Neural cell (in vitro differentiated cells): Measurements from ENCODE around the gene C4B.
"Not testable (repeated sequence)": the region's sequence is repeated elsewhere in the genome, so short reads cannot be mapped to it uniquely, and the experiment has no call there.

ENCODE experiments used
- EP300 ChIP-seq: fragments of 450-650 bp; conservative IDR thresholded peaks from 2 replicates; pipeline ENCODE4 v1.6.1; 2014; ENCODE audit warnings: antibody characterized with exemption, mild to moderate bottlenecking, moderate library complexity; ENCODE audit not compliant: poor library complexity, severe bottlenecking
- EZH2 ChIP-seq: fragments of 200-600, 300-800 bp; shearing (Covaris generic), sonication (generic); IDR thresholded peaks from 2 replicates; pipeline ENCODE4 v1.6.1; 2014; ENCODE audit warnings: antibody characterized with exemption, low read length, borderline replicate concordance, mild to moderate bottlenecking; ENCODE audit not compliant: insufficient read depth, poor library complexity, severe bottlenecking
- POLR2AphosphoS5 ChIP-seq: IDR thresholded peaks from 2 replicates; pipeline ENCODE4 v1.6.1; 2012
- RAD21 ChIP-seq: fragments of 450-650 bp; conservative IDR thresholded peaks from 2 replicates; pipeline ENCODE4 v1.6.1; 2014; ENCODE audit warnings: antibody characterized with exemption, mild to moderate bottlenecking, moderate library complexity
- SMC3 ChIP-seq: fragments of 450-650 bp; conservative IDR thresholded peaks from 2 replicates; pipeline ENCODE4 v1.6.1; 2014; ENCODE audit warnings: antibody characterized with exemption, mild to moderate bottlenecking, moderate library complexity; ENCODE audit not compliant: poor library complexity
- TAF1 ChIP-seq: IDR thresholded peaks from 2 replicates; pipeline ENCODE4 v1.6.1; 2012; ENCODE audit warnings: low read depth
- TF ChIP-seq, protein P1 (sequence below): fragments of 450-650 bp; IDR thresholded peaks from 2 replicates; pipeline ENCODE4 v1.5.1; 2014; ENCODE audit warnings: antibody characterized with exemption, mild to moderate bottlenecking, moderate library complexity; ENCODE audit not compliant: poor library complexity, severe bottlenecking
- TF ChIP-seq, protein P2 (sequence below): IDR thresholded peaks from 2 replicates; pipeline ENCODE4 v1.6.1; 2012; ENCODE audit warnings: borderline replicate concordance

DNA sequence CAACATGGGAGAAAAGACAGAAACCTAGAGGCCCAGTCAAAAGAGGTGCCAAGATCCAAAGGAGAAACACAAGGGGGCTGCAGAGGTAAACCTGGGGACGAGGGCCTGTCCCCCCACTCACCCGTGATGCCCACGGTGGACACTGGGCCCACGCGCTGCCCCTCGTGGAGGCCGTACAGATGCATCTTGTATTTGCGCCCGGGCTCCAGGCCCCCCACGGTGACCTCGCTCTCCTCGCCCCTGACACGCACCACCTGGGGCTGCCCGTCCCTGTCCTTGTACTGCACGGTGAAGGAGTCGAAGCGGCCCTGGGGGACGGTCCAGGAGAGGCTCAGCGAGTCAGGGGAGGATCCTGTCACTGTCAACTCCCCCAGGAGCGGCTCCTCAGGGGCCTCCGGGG lies 34.6 kb downstream of the C4B start:
- TF ChIP-seq EZH2, POLR2AphosphoS5, SMC3, EP300, RAD21, TAF1: not testable (repeated sequence)
- TF ChIP-seq, protein P1, sequence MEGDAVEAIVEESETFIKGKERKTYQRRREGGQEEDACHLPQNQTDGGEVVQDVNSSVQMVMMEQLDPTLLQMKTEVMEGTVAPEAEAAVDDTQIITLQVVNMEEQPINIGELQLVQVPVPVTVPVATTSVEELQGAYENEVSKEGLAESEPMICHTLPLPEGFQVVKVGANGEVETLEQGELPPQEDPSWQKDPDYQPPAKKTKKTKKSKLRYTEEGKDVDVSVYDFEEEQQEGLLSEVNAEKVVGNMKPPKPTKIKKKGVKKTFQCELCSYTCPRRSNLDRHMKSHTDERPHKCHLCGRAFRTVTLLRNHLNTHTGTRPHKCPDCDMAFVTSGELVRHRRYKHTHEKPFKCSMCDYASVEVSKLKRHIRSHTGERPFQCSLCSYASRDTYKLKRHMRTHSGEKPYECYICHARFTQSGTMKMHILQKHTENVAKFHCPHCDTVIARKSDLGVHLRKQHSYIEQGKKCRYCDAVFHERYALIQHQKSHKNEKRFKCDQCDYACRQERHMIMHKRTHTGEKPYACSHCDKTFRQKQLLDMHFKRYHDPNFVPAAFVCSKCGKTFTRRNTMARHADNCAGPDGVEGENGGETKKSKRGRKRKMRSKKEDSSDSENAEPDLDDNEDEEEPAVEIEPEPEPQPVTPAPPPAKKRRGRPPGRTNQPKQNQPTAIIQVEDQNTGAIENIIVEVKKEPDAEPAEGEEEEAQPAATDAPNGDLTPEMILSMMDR, result not testable (repeated sequence)
- TF ChIP-seq, protein P2, sequence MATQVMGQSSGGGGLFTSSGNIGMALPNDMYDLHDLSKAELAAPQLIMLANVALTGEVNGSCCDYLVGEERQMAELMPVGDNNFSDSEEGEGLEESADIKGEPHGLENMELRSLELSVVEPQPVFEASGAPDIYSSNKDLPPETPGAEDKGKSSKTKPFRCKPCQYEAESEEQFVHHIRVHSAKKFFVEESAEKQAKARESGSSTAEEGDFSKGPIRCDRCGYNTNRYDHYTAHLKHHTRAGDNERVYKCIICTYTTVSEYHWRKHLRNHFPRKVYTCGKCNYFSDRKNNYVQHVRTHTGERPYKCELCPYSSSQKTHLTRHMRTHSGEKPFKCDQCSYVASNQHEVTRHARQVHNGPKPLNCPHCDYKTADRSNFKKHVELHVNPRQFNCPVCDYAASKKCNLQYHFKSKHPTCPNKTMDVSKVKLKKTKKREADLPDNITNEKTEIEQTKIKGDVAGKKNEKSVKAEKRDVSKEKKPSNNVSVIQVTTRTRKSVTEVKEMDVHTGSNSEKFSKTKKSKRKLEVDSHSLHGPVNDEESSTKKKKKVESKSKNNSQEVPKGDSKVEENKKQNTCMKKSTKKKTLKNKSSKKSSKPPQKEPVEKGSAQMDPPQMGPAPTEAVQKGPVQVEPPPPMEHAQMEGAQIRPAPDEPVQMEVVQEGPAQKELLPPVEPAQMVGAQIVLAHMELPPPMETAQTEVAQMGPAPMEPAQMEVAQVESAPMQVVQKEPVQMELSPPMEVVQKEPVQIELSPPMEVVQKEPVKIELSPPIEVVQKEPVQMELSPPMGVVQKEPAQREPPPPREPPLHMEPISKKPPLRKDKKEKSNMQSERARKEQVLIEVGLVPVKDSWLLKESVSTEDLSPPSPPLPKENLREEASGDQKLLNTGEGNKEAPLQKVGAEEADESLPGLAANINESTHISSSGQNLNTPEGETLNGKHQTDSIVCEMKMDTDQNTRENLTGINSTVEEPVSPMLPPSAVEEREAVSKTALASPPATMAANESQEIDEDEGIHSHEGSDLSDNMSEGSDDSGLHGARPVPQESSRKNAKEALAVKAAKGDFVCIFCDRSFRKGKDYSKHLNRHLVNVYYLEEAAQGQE, result not testable (repeated sequence)
